B cell (primary cell): ENCODE measurements around the gene RRP15.

Experiments
- EZH2 ChIP-seq: IDR thresholded peaks from 2 replicates; pipeline ENCODE4 v1.6.1; 2012; ENCODE audit warnings: borderline replicate concordance, low read depth, mild to moderate bottlenecking, moderate library complexity, low read length; ENCODE audit not compliant: insufficient read depth, poor library complexity, severe bottlenecking
- TF ChIP-seq, protein P1 (sequence below): fragments of 200-600 bp; IDR thresholded peaks from one replicate; pipeline ENCODE4 v1.8.0; 2022; ENCODE audit warnings: antibody characterized with exemption, mild to moderate bottlenecking

DNA sequence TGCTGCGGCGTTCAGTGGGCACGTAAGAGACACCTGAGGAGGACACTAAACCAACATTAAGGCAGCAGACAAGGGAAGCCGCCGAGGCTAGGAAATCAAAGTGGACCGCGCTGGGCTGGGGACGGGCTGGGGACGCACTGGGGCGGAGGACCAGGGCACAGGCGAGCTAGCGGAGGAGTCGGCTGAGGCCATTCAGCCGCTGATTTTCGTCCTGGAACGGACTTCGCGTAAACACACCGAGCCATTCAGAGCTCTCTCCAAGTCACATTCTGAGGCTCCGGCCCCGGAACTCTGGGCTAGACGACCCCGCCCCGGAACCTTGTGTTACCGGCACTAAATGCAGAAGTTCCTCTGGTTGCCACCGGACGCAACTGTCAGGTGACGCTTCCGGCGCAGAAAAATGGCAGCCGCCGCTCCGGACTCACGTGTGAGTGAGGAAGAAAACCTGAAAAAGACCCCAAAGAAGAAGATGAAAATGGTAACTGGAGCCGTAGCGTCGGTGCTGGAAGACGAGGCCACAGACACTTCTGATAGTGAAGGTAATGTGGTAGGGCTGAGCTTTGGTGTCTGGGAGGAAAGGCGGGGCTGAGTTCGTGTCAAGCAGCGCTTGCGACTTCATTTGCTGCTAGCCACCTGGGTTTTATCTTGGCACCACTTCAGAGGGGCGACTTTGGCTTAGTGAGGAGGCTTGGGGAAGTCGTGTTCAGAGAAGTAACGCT, at the start of gene RRP15:
- TF ChIP-seq, protein P1, sequence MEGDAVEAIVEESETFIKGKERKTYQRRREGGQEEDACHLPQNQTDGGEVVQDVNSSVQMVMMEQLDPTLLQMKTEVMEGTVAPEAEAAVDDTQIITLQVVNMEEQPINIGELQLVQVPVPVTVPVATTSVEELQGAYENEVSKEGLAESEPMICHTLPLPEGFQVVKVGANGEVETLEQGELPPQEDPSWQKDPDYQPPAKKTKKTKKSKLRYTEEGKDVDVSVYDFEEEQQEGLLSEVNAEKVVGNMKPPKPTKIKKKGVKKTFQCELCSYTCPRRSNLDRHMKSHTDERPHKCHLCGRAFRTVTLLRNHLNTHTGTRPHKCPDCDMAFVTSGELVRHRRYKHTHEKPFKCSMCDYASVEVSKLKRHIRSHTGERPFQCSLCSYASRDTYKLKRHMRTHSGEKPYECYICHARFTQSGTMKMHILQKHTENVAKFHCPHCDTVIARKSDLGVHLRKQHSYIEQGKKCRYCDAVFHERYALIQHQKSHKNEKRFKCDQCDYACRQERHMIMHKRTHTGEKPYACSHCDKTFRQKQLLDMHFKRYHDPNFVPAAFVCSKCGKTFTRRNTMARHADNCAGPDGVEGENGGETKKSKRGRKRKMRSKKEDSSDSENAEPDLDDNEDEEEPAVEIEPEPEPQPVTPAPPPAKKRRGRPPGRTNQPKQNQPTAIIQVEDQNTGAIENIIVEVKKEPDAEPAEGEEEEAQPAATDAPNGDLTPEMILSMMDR, result no peak
- TF ChIP-seq EZH2, result no peak
